Motor neuron (in vitro differentiated cells): Measurements from ENCODE around the gene PRKN. TPM values are rescaled to one million over a fixed set of nuclear protein-coding genes. Genes with fewer than 3 reads are reported as not detected.

Experiments
- ATAC-seq, 8 experiments: fragments of 200-7000 bp; cut with Tn5 transposase; replicated peaks in 6 of 8; 2 replicates each; pipeline ENCODE4 v1.8.0; 2021; ENCODE audit warnings: mild to moderate bottlenecking in 8 of 8, moderate library complexity in 8 of 8
- H3K27ac ChIP-seq, 2 donors: fragments of 250-450 bp; sonication (Bioruptor Pico); 2 replicates each; pipeline ENCODE4 v1.9.0; 2021; ENCODE audit warnings: antibody characterized with exemption in 2 of 2, mild to moderate bottlenecking in 2 of 2, moderate library complexity in 1 of 2
- H3K4me1 ChIP-seq, 2 donors: fragments of 250-450 bp; sonication (Bioruptor Pico); replicated peaks in 1 of 2; 2 replicates each; pipeline ENCODE4 v1.6.1; 2021; ENCODE audit warnings: antibody characterized with exemption in 2 of 2, mild to moderate bottlenecking in 2 of 2, moderate library complexity in 1 of 2
- H3K4me3 ChIP-seq, 5 donors: fragments of 250-450 bp; sonication (Bioruptor Pico); 2 replicates each; pipeline ENCODE4 v1.9.0; 2021; ENCODE audit warnings: antibody characterized with exemption in 5 of 5, mild to moderate bottlenecking in 5 of 5, moderate library complexity in 4 of 5
- WGBS, 10 experiments: fragments of 450-650 bp; shearing (Covaris generic); methylation state at CpG; one replicate each; pipeline ENCODE4 v1.0.0; 2022; 5-methylcytosine and 5-hydroxymethylcytosine counted together
- in situ Hi-C, 9 experiments: fragments of 400-800 bp; cut with MboI; loops; one replicate each; pipeline ENCODE4 v1.15.0; 2021; ENCODE audit warnings: low sequenced_read_pairs in 9 of 9, low pct_unique_long_range_greater_than_20kb in 2 of 9; ENCODE audit not compliant: unreplicated experiment in 9 of 9
- total RNA-seq, 8 experiments: library from RNA; unstranded; fragments of 300-600 nt; gene quantifications; 2 replicates each; pipeline versions ENCODE4 v1.2.3 to v1.2.4, GENCODE V29; 2022

PRKN gene
- total RNA-seq, 8 experiments from 2014 or later = 0.71 to 8.1 (median 2.9) TPM

- Histone ChIP-seq H3K4me3 (no peak overlapping the region), H3K4me1 (peaks cover 0 to 12% of the 10 kb centered on the region in 2 donors), H3K27ac (no peak overlapping the region)
- ATAC-seq = no peak
- 42 to 100% (median 82%) methylated on average over 1 to 3 of the region's 3 CpGs; no CpG with 5 or more reads in 4 of the 10 experiments for WGBS, 10 experiments
- in situ Hi-C loops = no loop called here
Observed at GRCh38 chr6:161437851-161438250, 1289.7 kb downstream of the PRKN start.

GRCh38 chr6:161436106-161436876, 1291.3 kb downstream of the PRKN start:
- in situ Hi-C loops = no loop called here
- WGBS, 10 experiments = 67 to 100% (median 100%) methylated on average over 1 to 3 of the region's 7 CpGs; no CpG with 5 or more reads in 5 of the 10 experiments
- Histone ChIP-seq H3K4me1 (peaks cover 0 to 12% of the 10 kb centered on the region in 2 donors), H3K4me3 (no peak overlapping the region), H3K27ac (no peak overlapping the region)
- no peak for ATAC-seq

GRCh38 chr6:161435748-161436070, 1291.9 kb downstream of the PRKN start:
- Histone ChIP-seq H3K27ac (no peak overlapping the region), H3K4me1 (peaks cover 0 to 12% of the 10 kb centered on the region in 2 donors), H3K4me3 (no peak overlapping the region)
- peak in 1 of 8 experiments; percentile 19 for ATAC-seq
- in situ Hi-C loops = no loop called here
- WGBS, 10 experiments = no CpG with 5 or more reads among the region's 1 CpG

- H3K4me3 ChIP-seq = no peak overlapping the region
- no peak overlapping the region for H3K27ac ChIP-seq
- H3K4me1 ChIP-seq = peaks cover 0 to 12% of the 10 kb centered on the region in 2 donors
- peak in 5 of 8 experiments; percentile 35 to 94 (median 60) for ATAC-seq
- in situ Hi-C loops = no loop called here
- 3 to 75% (median 41%) methylated on average over 2 to 9 of the region's 9 CpGs for WGBS, 10 experiments
Observed at GRCh38 chr6:161434921-161435747, 1292.4 kb downstream of the PRKN start.

- 13 to 100% (median 72%) methylated on average over 1 to 8 of the region's 9 CpGs for WGBS, 10 experiments
- Histone ChIP-seq H3K4me3 (no peak overlapping the region), H3K4me1 (peaks cover 0 to 12% of the 10 kb centered on the region in 2 donors), H3K27ac (no peak overlapping the region)
- peak in 1 of 8 experiments; percentile 20 for ATAC-seq
- in situ Hi-C loops = no loop called here
Observed at GRCh38 chr6:161434350-161434749, 1293.2 kb downstream of the PRKN start.

- Histone ChIP-seq H3K27ac (no peak overlapping the region), H3K4me1 (peaks cover 0 to 12% of the 10 kb centered on the region in 2 donors), H3K4me3 (no peak overlapping the region)
- in situ Hi-C loops = no loop called here
- WGBS, 10 experiments = 67 to 100% (median 89%) methylated on average over 1 to 3 of the region's 3 CpGs
- no peak for ATAC-seq
Observed at GRCh38 chr6:161432546-161432945, 1295.0 kb downstream of the PRKN start.

GRCh38 chr6:161429921-161430490, 1297.6 kb downstream of the PRKN start:
- H3K4me1 ChIP-seq = peaks cover 0 to 7% of the 10 kb centered on the region in 2 donors
- WGBS, 10 experiments = 57 to 100% (median 87%) methylated on average over 1 to 3 of the region's 3 CpGs; no CpG with 5 or more reads in 3 of the 10 experiments
- H3K27ac ChIP-seq = no peak overlapping the region
- no peak for ATAC-seq
- no peak overlapping the region for H3K4me3 ChIP-seq
- in situ Hi-C loops = no loop called here

- in situ Hi-C loops = loop anchor here in 3 of 9 experiments (25.0 kb wide), 2 partner anchors 263 to 1988 kb away; partner anchors contain the start of gene QKI (in 1 of the 3)
- no peak for ATAC-seq
- Histone ChIP-seq H3K4me3 (no peak overlapping the region), H3K4me1 (peaks cover 6 to 7% of the 10 kb centered on the region in 2 donors), H3K27ac (no peak overlapping the region)
Observed at GRCh38 chr6:161424421-161424820, 1303.1 kb downstream of the PRKN start.

- H3K4me3 ChIP-seq = no peak overlapping the region
- in situ Hi-C loops = loop anchor here in 3 of 9 experiments (25.0 kb wide), 2 partner anchors 264 to 1989 kb away; partner anchors contain the start of gene QKI (in 1 of the 3)
- no peak overlapping the region for H3K27ac ChIP-seq
- peak in 5 of 8 experiments; percentile 21 to 76 (median 53) for ATAC-seq
- WGBS, 10 experiments = 32 to 80% (median 71%) methylated on average over 4 to 15 of the region's 16 CpGs
- H3K4me1 ChIP-seq = peaks cover 11 to 13% of the 10 kb centered on the region in 2 donors
Observed at GRCh38 chr6:161422710-161423680, 1304.6 kb downstream of the PRKN start.

- no peak overlapping the region for H3K27ac ChIP-seq
- in situ Hi-C loops = loop anchor here in 3 of 9 experiments (25.0 kb wide), 2 partner anchors 269 to 1994 kb away; partner anchors contain the start of gene QKI (in 1 of the 3)
- peak in 7 of 8 experiments; percentile 44 to 87 (median 65) for ATAC-seq
- WGBS, 10 experiments = 0 to 51% (median 23%) methylated on average over 3 to 7 of the region's 7 CpGs
- no peak overlapping the region for H3K4me3 ChIP-seq
- peaks cover 24 to 27% of the 10 kb centered on the region in 2 donors for H3K4me1 ChIP-seq
Observed at GRCh38 chr6:161418463-161418945, 1309.1 kb downstream of the PRKN start.

- ATAC-seq = peak in 2 of 8 experiments; percentile 14 to 56
Observed at GRCh38 chr6:161417717-161418462, 1309.7 kb downstream of the PRKN start.

More at GRCh38 chr6:161417717-161418462, 1309.7 kb downstream of the PRKN start:
- Histone ChIP-seq H3K4me3 (no peak overlapping the region), H3K4me1 (peaks cover 19 to 22% of the 10 kb centered on the region in 2 donors), H3K27ac (no peak overlapping the region)
- in situ Hi-C loops = loop anchor here in 3 of 9 experiments (25.0 kb wide), 2 partner anchors 269 to 1994 kb away; partner anchors contain the start of gene QKI (in 1 of the 3)
- 5 to 59% (median 35%) methylated on average over 3 to 6 of the region's 8 CpGs for WGBS, 10 experiments
